Sigmoid colon (tissue), 7 donors: ENCODE data around the gene MTFR2. TPM values are rescaled to one million over a fixed set of nuclear protein-coding genes. Genes with fewer than 3 reads are reported as not detected.

Source experiments
- DNase-seq: peaks from one replicate; pipeline ENCODE4 v3.0.0-alpha.2; 2019
- H3K27ac ChIP-seq, 4 donors: fragments of 200-600 bp; sonication (generic); one replicate each; pipeline ENCODE4 v1.5.1; 2016 to 2019; ENCODE audit warnings: mild to moderate bottlenecking in 1 of 4
- H3K27me3 ChIP-seq, 3 donors: fragments of 200-600 bp; sonication (generic); one replicate each; pipeline ENCODE4 v1.5.1; 2019; ENCODE audit warnings: mild to moderate bottlenecking in 1 of 3
- H3K36me3 ChIP-seq, 4 donors: fragments of 200-600 bp; sonication (generic); one replicate each; pipeline ENCODE4 v1.5.1; 2016 to 2019
- H3K4me1 ChIP-seq, 4 donors: fragments of 200-600 bp; sonication (generic); one replicate each; pipeline ENCODE4 v1.5.1; 2017 to 2019
- H3K4me3 ChIP-seq, 4 donors: fragments of 200-600 bp; sonication (generic); one replicate each; pipeline ENCODE4 v1.5.1; 2017 to 2019; ENCODE audit warnings: mild to moderate bottlenecking in 2 of 4, moderate library complexity in 1 of 4
- H3K9me3 ChIP-seq, 4 donors: fragments of 200-600 bp in 3 of 4; sonication (generic) in 3 of 4; one replicate each; pipeline versions ENCODE4 v1.5.1 to v1.6.1; 2013 to 2019
- CTCF ChIP-seq, 4 experiments: fragments of 450-650 bp in 3 of 4; fragments of 200-600 bp in 1 of 4; IDR thresholded peaks; one replicate each; pipeline ENCODE4 v1.5.1; 2016 to 2019; ENCODE audit warnings: antibody characterized with exemption in 4 of 4, mild to moderate bottlenecking in 3 of 4, moderate library complexity in 2 of 4
- EP300 ChIP-seq, 4 donors: sonication (generic); formaldehyde crosslinking; IDR thresholded peaks; one replicate each; pipeline ENCODE4 v1.6.1; 2017; ENCODE audit warnings: antibody characterized with exemption in 4 of 4
- POLR2A ChIP-seq, 2 donors: fragments of 450-650 bp; IDR thresholded peaks; one replicate each; pipeline ENCODE4 v1.6.1; 2016; ENCODE audit warnings: antibody characterized with exemption in 2 of 2, mild to moderate bottlenecking in 2 of 2, moderate library complexity in 2 of 2
- POLR2AphosphoS5 ChIP-seq, 4 donors: sonication (generic); formaldehyde crosslinking; IDR thresholded peaks; one replicate each; pipeline ENCODE4 v1.6.1; 2017; ENCODE audit warnings: antibody characterized with exemption in 4 of 4
- WGBS, 2 donors: extraction: QIAGEN DNeasy Blood & Tissue Kit; methylation state at CpG; one replicate each; pipeline ENCODE4 v1.1.7; 2013; 5-methylcytosine and 5-hydroxymethylcytosine counted together
- intact Hi-C: fragments of 100-400 bp; cut with DNase I; formaldehyde crosslinking; loops from one replicate; pipeline ENCODE4 v1.15.1; 2023
- polyA plus RNA-seq, 3 donors: library from polyadenylated mRNA; stranded (reverse); fragments of 200-250 nt; gene quantifications; one replicate each; pipeline ENCODE4 v1.2.3, GENCODE V29; 2013
- total RNA-seq, 4 donors: library from RNA; depleted of rRNA; stranded (reverse); fragments of >200 nt; gene quantifications; one replicate each; pipeline ENCODE4 v1.1.0, GENCODE V29; 2016
- donor health status: healthy with polysubstance abuse.
- donor health status: Bipolar disorder and iron deficiency.
- donor health status: healthy.

Gene MTFR2
- total and polyA plus RNA-seq, 7 donors: 0.36 to 6.1 (median 1.6) TPM; not detected in 2

GRCh38 chr6:136208783-136209182 is 41.3 kb downstream of the MTFR2 start:
- no peaks in the 10 kb centered on the region for H3K9me3 ChIP-seq
- intact Hi-C loops: no loop called here
- DNase-seq: no peak
- H3K4me1 ChIP-seq: no peaks in the 10 kb centered on the region
- no peak overlapping the region for H3K27ac ChIP-seq
- no peak overlapping the region for H3K4me3 ChIP-seq
- 93 to 95% methylated on average over 4 of the region's 4 CpGs for WGBS, 2 donors
- TF ChIP-seq CTCF (IDR thresholded peaks at IDR 0.05) (no peak), POLR2A (IDR thresholded peaks at IDR 0.05) (no peak), POLR2AphosphoS5 (IDR thresholded peaks at IDR 0.05) (no peak), EP300 (IDR thresholded peaks at IDR 0.05) (no peak)
- H3K36me3 ChIP-seq: no peaks in the 10 kb centered on the region
- no peaks in the 10 kb centered on the region for H3K27me3 ChIP-seq

- WGBS, 2 donors: 54 to 73% methylated on average over 5 of the region's 5 CpGs
These were observed 48.4 kb downstream of the MTFR2 start for GRCh38 chr6:136201732-136202131.

GRCh38 chr6:136192902-136193301 is 57.2 kb downstream of the MTFR2 start:
- TF ChIP-seq CTCF (IDR thresholded peaks at IDR 0.05): no peak
- no peak for TF ChIP-seq EP300 (IDR thresholded peaks at IDR 0.05)
- TF ChIP-seq POLR2A (IDR thresholded peaks at IDR 0.05): no peak
- no peak for TF ChIP-seq POLR2AphosphoS5 (IDR thresholded peaks at IDR 0.05)
- DNase-seq: no peak
- H3K4me1 ChIP-seq: no peaks in the 10 kb centered on the region
- intact Hi-C loops: no loop called here
- no peaks in the 10 kb centered on the region for H3K9me3 ChIP-seq
- H3K36me3 ChIP-seq: no peaks in the 10 kb centered on the region
- 79 to 81% methylated on average over 6 of the region's 6 CpGs for WGBS, 2 donors
- no peak overlapping the region for H3K4me3 ChIP-seq
- H3K27ac ChIP-seq: no peak overlapping the region
- no peaks in the 10 kb centered on the region for H3K27me3 ChIP-seq

More at GRCh38 chr6:136201732-136202131, 48.4 kb downstream of the MTFR2 start:
- no peaks in the 10 kb centered on the region for H3K4me1 ChIP-seq
- no peak for TF ChIP-seq POLR2AphosphoS5 (IDR thresholded peaks at IDR 0.05)
- no peak for TF ChIP-seq CTCF (IDR thresholded peaks at IDR 0.05)
- no peak for TF ChIP-seq POLR2A (IDR thresholded peaks at IDR 0.05)
- no peak for TF ChIP-seq EP300 (IDR thresholded peaks at IDR 0.05)
- H3K27ac ChIP-seq: no peak overlapping the region
- no peak overlapping the region for H3K4me3 ChIP-seq
- no peaks in the 10 kb centered on the region for H3K36me3 ChIP-seq
- no peak for DNase-seq
- no peaks in the 10 kb centered on the region for H3K9me3 ChIP-seq
- H3K27me3 ChIP-seq: no peaks in the 10 kb centered on the region
- intact Hi-C loops: no loop called here

- Histone ChIP-seq H3K4me1 (no peaks in the 10 kb centered on the region), H3K27ac (no peak overlapping the region), H3K9me3 (no peaks in the 10 kb centered on the region), H3K27me3 (no peaks in the 10 kb centered on the region), H3K36me3 (peaks cover 0 to 7% (median 0%) of the 10 kb centered on the region in 4 donors), H3K4me3 (no peak overlapping the region)
- no peak for DNase-seq
- TF ChIP-seq EP300 (IDR thresholded peaks at IDR 0.05): no peak
- 94 to 95% methylated on average over 32 of the region's 32 CpGs for WGBS, 2 donors
- intact Hi-C loops: no loop called here
These were observed 58.4 kb downstream of the MTFR2 start for GRCh38 chr6:136191606-136192312.

- Histone ChIP-seq H3K9me3 (no peaks in the 10 kb centered on the region), H3K27ac (no peak overlapping the region)
- intact Hi-C loops: no loop called here
These were observed 61.0 kb downstream of the MTFR2 start for GRCh38 chr6:136189104-136189503.

More at GRCh38 chr6:136189104-136189503, 61.0 kb downstream of the MTFR2 start:
- DNase-seq: no peak
- 88 to 95% methylated on average over 3 of the region's 3 CpGs for WGBS, 2 donors
- Histone ChIP-seq H3K4me3 (no peak overlapping the region), H3K36me3 (peaks cover 0 to 7% (median 0%) of the 10 kb centered on the region in 4 donors), H3K4me1 (no peaks in the 10 kb centered on the region), H3K27me3 (no peaks in the 10 kb centered on the region)
- TF ChIP-seq POLR2A (IDR thresholded peaks at IDR 0.05) (no peak), EP300 (IDR thresholded peaks at IDR 0.05) (no peak), POLR2AphosphoS5 (IDR thresholded peaks at IDR 0.05) (no peak), CTCF (IDR thresholded peaks at IDR 0.05) (no peak)
